NCI-H510A (cell line): ENCODE data around the gene ELOVL5.
"Not testable (repeated sequence)": the region's sequence is repeated elsewhere in the genome, so short reads cannot be mapped to it uniquely, and the experiment has no call there.

Source experiments
- DNase-seq: peaks from one replicate; lab custom pipeline; 2025; lab: John Stamatoyannopoulos, UW

ELOVL5 gene

DNA sequence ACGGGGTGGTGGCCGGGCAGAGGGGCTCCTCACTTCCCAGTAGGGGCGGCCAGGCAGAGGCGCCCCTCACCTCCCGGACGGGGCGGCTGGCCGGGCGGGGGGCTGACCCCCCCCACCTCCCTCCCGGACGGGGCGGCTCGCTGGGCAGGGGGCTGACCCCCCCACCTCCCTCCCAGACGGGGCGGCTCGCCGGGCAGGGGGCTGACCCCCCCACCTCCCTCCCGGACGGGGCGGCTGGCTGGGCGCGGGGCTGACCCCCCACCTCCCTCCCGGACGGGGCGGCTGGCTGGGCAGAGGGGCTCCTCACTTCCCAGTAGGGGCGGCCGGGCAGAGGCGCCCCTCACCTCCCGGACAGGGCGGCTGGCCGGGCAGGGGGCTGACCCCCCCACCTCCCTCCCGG, 43.8 kb downstream of the ELOVL5 start:
- not testable (repeated sequence) for DNase-seq

DNA sequence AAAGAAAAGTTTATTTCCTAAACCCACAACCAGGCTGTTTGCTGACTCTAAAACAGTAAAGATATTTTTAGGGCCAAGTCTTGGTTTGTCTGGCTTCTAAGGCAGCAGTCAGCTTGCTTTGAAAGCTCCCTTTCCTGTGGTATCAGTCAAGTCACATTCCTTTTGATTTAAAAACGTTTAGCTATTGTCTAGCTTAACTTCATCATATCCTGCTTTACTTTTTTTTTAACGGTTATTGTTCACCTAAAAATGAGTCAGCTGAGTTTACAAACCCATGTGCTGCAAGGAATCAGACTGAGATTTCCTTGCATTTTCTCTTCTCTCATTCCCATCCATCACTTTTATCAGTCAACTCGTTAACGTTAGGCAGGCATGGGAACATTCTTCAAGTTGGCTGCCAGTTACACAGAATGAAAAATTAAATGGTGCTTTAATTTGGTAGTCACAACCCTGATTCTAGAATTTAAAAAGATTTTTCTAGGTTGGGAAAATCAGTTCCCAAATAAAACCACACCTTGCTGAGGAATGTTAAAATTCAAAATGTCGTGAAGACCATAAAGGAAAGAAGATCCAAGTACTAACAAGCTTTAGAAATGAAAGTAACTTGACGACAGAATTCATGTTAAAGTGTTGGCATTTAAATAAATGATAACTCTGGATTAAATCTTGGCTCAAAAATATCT, 45.9 kb downstream of the ELOVL5 start:
- no peak for DNase-seq

DNA sequence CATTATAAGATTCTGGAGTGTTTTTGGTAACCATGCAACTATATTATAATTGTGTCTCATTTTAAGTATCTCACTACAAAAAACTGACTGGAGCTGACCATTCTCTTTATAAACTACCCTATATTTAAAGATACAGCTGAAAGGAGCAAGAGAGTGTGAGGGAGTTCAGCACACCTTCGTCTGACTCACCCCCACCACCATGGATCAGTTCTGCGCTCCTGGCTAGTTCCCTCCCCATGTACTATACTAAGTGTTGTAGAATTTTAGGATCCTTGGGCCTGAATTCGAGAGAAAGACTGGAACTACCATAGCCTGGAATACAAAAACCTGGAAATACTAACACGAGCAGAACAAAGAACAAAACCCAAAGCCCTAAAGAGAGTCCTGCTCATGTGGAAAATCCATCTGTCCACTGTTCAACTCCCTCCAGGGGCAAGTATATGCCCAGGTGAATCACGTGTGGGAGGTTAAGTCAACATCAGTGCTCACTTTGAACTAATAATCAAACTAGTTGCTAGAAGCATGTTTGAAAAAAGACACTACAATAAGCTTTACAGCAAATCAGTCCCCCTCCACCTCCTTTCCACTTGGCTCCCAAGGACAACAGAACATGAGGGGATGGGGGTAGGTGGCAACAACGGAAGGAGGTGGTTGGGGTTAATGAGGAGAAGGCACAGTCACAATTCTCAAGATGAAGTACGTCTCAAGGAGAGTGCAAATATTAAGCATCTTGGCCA, 46.8 kb downstream of the ELOVL5 start:
- no peak for DNase-seq

DNA sequence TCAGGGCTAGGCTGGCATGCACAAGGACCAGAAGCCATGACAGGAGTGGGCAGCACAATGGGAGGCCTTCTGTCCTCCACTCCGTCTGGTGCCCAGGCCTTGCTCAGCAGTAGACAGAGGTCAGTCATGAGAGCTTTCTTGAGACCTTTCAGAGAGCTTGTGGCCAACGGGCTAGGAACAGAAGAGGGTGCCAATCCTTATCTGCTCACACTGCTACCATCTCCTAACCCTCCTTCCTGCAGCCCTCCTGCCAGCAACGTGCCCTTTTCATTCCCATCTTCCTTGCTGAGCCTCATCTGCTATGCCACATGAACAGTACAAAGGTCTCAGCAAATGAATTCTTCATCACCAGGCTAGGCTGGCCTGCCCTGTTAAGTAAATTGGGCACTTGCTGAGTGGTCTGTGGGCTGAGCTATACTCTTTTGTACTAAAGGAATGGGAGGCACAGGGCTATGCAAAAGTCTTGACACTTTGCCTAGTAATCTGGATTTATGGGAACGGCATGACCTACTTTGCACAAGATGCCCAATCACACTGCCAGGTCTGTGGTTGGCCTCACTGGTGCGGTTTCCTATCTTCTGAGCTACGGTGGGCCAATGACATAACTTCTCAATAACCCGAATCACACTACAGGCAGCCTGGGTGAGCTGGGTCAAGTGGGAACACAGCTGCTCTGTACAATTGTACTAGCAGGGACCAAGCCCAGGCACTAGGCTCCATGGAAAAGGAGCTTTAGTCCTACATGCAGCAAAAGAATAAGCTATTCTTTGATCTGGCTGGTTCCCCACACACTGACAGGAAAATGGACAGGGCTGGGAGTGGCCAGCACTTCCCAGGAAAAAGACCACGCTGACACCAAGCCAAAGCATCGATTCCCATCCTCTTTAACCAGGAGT, 47.8 kb downstream of the ELOVL5 start:
- peak; percentile 52 for DNase-seq

DNA sequence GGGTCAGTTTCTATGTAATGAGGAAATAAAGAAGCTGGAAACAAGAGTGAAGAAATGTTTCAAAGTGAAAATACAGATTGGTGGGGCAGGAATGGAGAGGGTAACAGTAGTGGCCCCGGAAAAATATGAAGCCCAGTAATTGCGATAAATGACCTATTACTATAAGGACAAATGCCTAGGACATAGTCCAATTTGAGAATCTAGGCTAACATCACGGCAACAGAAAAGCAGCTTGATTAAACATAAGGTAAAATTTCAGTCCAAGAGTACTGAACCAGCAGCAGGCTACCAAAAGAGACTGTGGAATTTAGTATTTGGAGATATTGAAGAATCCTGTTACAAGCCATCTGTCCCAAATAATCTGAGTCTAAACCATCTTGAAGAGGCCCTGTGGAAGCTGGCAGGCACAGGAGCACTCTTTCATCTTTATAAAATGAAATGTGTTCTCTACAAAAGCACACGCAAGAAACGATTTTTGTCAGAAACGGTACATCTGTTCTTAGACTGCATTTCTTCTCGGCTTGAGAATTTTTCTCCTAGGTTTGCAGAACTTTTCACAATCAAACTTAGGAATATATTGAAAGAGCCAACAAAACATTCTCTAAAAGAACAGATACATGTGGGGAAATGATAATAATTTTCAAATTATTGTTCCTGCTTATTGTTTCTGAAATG, 49.3 kb downstream of the ELOVL5 start:
- DNase-seq = no peak

DNA sequence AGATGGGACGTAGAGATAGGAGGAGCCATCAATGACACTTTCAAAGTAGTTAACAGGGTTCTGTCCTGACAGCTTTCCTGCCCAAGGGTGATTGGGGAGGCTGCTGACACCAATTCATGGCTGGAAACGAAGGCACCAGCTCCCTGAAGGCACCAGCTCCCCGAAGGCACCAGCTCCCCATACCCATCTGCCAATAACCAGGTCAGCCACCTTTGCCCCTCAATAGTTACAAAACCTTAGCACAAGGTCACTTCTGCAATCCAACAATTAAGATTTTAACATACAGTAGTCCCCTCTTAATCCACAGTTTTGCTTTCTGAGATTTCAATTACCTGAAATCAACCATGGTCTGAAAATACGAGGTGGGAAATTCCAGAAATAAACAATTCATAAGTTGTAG, 51.7 kb downstream of the ELOVL5 start:
- DNase-seq = no peak

DNA sequence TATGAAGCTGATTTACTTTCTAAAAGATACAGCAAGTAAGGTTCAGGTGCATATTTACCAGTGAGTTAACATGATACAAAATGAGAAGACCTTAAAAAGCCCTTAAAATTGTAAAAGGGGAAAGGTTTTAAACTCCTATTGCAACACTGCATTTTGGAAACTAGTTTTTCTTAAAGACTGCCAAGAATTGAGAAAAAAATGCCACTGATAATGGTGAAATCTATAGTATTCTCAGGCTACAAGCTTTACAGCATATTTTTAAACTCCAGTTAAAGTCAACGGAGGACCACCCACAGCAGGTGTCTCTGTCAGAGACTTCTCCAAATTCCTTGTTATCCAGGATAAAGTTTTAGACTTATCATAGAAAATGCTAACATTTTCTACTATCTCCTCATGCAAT, 53.6 kb downstream of the ELOVL5 start:
- no peak for DNase-seq

DNA sequence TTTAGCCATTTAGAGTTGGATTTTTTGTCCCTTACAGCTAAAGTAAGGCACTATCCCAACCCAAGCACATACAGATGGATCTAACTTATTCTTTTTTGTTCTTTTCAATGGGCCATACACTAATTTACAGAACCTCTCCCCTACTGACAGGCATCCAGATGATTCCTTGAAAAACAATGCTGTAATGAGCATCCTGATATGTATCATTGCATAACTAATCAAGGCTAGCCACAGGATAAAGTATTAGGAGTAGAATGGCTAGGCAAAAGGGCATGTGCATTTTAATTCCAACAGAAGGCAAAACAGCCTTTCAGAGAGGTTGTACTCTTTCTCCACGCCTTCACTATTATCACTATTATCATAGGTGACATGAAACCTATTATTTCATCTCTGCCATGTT, 54.1 kb downstream of the ELOVL5 start:
- no peak for DNase-seq

DNA sequence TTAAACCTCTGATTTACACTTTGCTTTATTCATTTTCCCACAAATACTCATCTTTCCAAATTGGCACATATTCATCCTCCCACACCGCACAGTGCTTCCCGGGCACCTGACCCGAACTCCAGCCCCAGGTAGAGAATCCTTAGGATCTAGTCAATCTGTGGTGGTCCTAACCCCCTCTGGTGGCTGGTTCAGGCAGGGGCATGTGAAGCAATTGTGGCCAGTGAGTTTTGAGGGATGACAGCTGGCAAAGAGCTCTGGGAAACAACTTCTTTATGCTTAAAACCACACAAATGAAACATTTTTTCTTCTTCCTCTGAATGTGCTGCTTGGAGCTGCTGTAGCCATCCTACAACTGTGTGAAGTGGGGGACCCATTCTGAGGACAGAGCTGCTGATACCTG, 54.7 kb downstream of the ELOVL5 start:
- no peak for DNase-seq

DNA sequence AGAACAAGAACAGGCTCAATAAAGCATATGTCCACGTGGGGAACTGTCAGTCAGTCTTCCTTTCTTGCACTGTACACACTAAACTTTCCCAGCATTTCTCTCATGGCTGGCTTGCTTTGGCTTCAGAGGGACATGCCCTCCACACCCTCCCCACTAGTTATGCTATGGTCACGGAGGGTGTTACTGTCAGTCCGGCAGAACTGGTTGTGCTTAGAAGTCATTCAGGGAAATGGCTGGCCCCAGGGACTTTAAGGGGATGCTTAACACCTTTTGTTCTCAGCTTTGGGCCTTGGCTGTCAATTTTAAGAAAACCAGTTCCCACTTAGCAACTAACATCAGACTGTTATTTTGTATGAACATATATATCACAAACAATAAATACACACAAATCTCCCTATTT, 55.1 kb downstream of the ELOVL5 start:
- no peak for DNase-seq

DNA sequence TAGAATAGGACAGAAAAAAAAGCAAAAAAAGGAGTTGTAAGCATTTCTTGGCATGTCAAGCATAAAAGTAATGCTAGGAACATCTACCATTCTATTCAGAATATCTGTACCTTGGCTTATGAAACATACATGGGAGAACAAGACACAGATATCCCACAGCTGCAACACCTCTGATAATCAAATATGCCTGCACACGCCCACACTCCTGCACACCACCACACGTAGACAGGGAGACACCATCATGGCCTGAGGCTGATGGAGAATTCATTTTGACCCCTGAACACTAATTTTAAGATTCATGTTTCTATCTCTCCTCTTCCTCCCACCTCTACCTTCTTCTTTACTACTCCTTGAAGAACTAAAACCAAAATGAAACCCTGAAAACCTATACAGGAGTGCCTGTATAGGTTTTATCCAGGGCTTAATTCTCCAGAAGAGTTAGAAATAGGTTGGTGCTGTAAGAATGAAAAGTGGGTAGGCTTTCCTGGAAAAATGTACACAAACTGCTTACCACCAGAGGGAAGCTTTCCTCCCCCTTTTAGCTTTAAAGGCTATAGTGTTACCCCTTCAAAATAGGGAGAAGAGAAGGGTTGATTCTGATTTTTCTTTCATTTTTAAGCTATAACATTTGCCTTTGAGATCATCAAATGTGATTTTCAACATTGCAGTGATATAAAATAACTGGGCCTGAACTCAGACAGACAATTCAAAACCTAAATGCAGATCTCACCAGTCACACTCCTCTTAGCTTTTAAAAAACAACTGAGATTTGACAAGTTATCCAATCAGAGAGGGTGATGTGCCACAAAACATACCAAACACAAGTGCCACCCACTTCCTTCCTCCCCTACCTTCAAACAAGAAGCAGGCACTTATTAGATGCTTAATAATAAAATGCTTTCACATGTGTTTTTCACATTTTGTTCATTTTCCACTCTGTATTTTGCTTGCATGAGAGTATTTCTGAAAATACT, 57.9 kb downstream of the ELOVL5 start:
- no peak for DNase-seq

DNA sequence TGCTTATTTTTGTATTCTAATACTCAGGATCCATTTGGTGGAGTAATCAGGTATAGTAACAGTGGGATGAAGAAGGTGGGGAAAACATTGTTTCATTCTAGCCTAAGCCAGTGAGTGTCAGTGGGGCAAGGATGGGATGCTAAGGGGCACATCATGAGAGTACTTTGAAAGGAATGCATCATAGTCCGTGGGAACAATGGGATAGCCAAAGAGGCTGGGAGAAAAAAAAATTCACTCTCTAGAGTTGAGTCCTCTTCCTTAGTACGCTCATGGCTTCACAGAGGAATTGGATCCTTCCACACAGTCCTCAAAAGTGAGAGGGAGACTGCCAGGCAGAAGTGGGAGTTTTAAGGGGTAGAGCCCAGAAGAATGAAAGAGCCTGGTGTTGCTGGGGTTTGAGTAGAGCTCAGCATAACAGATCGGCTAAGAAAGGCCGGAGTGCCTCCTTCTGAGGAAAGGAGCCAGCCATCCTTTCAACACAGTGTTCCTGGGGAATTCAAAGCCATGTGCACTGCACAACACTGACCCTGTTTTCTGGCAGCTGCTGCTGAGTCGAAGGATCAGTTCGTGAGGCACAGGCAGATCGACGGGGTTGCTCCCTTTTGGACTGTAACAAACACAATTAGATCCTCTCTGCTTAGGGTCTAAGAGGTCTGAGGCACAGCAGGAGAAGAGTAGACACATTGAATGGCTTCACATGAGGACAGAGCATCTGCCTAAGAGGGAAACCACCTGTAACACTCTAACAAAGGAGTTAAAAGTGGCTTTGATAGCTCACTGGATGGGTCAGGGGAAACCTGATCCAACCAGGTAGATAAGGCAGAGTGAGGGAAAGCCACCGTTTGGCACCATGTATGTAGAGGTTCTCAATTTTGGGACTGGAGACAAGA, 61.2 kb downstream of the ELOVL5 start:
- peak; percentile 86 for DNase-seq

DNA sequence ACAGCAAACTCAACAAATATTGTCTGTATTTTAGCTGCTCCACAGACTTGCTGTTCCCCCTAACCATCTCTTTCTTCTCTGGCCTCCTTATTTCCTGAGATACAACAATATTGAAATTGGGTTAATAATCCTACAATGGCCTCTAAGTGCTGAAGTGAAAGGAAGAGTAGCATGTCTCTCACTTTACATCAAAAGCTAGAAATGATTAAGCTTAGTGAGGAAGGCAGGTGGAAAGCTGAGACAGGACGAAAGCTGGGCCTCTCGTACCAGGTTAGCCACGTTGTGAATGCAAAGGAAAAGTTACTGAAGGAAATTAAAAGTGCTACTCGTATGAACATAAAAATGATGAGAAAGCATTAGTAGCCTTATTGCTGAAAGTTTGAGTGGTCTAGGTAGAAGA, 63.8 kb downstream of the ELOVL5 start:
- DNase-seq = no peak

DNA sequence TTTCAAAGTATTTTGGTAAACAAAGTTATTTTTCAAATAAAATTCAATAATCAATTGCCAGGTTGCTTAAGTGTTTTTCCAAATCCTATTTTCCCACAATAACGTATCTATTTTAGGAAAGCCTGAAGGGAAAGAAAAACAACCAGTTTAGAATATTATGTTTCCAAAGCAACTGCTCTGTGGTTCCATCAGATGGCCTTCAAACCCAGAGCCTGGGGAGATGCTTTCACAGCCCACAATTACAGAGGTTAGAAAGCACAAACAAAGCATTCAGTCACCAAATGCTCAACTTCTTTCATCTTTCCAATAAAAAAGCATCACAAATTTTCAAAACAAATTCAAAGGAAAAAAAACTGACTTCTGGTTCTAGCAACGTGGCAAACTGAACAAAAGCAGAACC, 66.0 kb downstream of the ELOVL5 start:
- DNase-seq = no peak

DNA sequence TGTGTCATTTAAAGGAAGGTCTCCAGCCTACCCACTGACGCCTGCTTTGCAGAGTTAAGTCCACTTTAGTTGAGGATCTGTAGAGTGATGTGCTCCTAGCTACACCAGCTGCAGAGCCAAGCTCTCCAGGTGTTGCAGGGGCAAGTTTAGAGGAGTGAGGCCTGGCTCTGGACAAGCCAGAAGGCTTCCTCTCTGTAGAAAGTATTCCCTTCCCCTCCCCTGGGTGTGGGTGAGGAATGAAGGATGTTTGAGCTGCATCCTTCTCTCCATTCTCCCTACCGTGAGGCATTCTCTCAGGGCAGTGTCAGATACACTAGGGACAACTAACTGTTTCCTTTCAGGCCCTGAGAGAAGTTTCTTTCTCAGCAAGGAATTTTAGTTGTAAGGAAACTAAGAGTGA, 66.5 kb downstream of the ELOVL5 start:
- peak; percentile 31 for DNase-seq

DNA sequence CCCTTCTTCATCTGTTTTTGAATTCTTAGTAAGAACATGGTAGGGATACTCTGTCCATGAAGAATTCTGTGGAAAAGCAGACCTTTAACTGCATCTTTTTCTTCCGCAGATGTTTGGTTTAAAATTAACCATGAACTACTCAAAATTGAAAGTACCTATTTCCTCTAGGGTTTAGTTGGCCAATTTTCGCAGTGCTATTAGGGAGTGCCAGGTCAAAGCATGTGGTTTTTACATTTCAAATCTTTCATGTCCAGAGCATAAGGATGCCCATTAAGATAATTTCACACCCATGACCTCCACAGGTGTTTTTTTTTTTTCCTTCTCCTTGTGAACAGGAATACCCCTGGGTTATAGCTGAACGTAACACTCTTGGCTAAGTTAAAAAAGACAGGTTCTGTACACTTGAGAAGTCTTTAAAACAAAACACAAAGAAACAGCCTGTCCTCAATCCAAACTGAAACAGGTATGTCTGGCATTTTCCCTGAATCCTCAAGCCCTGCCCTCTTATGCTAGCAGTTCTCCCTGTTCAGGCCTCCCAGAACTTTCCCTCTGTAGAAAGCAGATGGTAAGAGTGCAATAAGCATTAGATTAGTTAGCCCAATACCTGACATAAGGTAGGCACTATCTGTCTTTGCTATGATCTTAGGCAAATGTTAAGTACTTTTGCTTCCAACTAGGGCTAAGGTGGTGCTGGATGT, 67.1 kb downstream of the ELOVL5 start:
- DNase-seq = no peak

DNA sequence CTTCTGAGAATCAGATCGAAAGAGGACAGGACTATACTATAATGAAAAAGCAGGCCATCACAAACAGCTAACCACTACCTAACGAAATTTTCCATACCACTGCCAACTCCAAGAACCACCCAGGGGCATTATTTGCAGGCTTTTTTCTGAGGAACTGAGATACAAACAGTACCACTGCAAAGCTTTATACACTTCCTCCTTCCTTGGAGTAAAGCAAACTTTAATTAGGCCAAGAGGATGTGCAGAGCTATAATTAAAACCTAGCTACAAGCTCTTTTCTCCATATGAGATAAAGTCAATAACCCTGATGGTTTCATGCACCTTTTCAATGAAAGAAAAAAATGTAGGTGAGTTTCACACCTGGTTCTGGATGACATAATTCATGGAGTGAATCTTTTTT, 68.5 kb downstream of the ELOVL5 start:
- no peak for DNase-seq

DNA sequence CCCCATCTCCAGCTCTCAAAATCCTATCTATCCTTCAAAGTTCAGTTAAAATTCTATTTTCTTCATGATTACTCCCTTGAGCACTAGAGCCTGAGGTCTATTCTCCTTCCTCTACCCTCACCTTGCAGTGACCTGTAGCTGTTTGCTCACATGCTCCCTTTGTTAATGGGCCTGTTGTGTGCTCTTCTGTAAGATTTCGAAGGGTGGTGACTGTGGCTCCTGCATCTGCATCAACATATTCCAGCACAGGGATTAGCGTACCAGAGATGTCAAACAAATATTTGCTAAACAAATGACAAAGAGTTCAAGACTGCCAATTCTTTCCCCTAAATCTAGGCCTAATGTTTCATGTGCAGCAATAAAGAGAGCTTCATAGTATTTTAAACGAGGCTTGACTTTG, 69.5 kb downstream of the ELOVL5 start:
- no peak for DNase-seq

DNA sequence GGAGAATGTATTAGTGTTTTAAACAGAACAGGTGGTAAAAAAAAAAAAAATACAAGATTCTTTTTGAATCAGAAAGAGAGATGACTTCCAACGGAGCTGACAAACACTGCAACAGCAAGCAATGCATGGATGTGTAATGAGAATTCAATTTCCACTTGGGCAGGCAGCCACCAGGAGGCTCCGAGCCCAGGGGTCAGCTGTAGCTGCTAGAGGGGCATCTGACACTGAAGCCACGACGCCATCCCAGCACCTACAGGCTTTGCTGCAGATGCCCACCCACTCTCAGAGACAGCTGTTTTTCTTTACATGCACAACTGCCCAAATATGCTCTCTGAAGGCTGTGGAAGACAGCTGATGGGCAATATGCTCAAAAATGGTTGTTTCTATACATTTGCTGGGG, 75.4 kb downstream of the ELOVL5 start:
- DNase-seq = no peak
